Measurements from ENCODE around the gene STX18.
A peak's percentile ranks its signal among the peaks of the same experiment; 100 is the strongest.

The STX18 gene

DNA sequence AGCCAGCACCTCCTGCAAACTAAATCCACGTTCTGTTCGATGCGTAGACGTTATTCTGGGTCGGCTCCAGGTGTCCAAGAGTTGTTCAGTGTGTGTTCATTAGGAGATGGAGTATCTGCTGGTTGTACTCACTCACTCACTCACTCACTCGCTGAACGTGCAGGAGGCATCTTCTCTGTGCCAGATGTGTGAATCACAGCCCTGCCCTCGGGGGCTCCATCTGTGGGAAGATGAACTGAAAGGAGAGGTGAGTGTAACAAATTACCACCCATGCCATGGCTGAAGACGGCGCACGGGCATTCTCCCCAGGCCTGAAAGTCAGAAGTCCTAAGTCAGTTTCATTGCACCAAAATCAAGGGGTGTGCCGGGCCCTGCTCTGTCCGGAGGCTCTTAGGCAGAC is 138.9 kb downstream of the STX18 start:
- no peak for DNase-seq (ENCODE audit: insufficient read length, low spot score)
- TF ChIP-seq, protein P1, sequence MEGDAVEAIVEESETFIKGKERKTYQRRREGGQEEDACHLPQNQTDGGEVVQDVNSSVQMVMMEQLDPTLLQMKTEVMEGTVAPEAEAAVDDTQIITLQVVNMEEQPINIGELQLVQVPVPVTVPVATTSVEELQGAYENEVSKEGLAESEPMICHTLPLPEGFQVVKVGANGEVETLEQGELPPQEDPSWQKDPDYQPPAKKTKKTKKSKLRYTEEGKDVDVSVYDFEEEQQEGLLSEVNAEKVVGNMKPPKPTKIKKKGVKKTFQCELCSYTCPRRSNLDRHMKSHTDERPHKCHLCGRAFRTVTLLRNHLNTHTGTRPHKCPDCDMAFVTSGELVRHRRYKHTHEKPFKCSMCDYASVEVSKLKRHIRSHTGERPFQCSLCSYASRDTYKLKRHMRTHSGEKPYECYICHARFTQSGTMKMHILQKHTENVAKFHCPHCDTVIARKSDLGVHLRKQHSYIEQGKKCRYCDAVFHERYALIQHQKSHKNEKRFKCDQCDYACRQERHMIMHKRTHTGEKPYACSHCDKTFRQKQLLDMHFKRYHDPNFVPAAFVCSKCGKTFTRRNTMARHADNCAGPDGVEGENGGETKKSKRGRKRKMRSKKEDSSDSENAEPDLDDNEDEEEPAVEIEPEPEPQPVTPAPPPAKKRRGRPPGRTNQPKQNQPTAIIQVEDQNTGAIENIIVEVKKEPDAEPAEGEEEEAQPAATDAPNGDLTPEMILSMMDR (IDR thresholded peaks at IDR 0.05; ENCODE audit: insufficient read depth, missing control alignments) = no peak
- FAIRE-seq = no peak

DNA sequence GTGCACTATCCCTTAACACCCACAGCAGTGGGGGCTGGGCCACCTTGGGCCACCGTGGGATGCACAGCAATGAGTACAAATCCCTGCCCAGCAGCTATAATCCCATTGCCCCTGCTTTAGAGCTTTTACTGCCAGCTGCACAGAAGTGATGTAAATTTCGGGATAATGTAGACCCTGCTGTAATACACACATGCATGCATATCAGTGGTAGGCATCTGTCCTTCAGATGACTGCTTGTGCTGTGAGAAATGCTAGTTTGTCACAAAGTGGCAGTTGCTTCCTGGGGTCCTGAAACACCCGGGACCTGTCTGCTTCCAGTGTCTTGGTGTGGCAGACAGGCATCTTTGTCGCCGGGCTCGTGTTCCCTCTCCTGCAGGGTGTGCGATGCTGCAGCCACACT is 140.8 kb downstream of the STX18 start:
- TF ChIP-seq, protein P1 (IDR thresholded peaks at IDR 0.05; ENCODE audit: insufficient read depth, missing control alignments) = no peak
- FAIRE-seq = no peak
- no peak for DNase-seq (ENCODE audit: insufficient read length, low spot score)

GRCh38 chr4:4398430-4398829 is 143.4 kb downstream of the STX18 start:
- no peak for DNase-seq (ENCODE audit: insufficient read length, low spot score)
- TF ChIP-seq, protein P1 (IDR thresholded peaks at IDR 0.05; ENCODE audit: insufficient read depth, missing control alignments) = no peak
- FAIRE-seq = no peak

DNA sequence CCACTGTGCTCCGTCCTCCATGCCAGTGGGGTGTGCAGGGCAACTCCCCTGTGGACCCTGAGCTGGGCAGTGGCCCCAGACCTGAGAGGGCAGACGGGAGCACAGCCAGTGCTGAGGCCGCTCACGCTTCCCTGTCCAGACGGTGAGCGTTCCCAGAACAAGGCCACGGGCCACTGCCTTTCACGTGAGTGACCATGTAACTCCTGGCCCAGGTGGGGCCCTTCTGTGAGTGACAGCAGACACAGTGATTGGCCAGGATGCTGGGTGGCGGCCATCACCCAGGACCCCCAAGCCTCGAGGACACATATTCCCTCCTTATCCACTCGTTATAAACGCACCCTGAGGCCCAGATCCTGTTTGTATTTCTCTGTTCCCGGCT is 144.4 kb downstream of the STX18 start:
- no peak for FAIRE-seq
- TF ChIP-seq, protein P1 (IDR thresholded peaks at IDR 0.05; ENCODE audit: insufficient read depth, missing control alignments) = no peak
- no peak for DNase-seq (ENCODE audit: insufficient read length, low spot score)

DNA sequence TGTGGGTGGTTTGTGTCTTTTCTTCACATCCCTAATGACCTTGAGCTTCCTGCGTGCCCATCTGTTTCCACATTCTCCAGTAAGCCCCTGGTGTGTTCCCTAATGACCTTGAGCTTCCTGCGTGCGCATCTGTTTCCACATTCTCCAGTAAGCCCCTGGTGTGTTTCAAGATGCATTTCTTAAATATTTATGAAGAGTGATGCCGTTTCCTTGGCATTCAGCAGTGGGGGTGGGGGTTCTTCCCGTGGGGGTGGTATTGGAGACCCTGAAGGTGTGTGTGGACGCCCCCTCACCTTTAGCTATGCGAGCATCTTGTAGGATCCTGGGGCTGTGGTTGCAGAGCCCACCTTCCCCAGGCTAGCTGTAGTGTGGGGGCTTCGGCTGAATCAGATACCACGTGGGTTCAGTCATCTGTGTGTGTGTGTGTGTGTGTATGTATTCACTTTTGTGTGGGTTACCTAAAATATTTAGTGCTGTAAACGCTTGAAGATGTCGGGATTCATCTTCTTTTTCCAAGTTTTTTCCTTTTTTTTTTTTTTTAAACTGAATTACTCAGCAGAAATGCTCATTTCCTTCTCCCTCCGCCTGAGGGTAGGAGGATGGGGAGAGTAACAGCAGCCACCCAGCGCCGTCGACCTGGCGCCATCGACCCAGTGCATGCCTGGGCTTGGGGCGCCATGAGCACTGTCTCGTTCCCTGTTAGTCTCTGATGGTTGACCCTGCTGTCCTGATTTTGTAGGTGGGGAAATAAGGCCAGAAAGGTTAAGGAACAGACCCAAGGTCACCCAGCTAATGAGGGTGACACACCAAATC is 145.0 kb downstream of the STX18 start:
- no peak for DNase-seq (ENCODE audit: insufficient read length, low spot score)
- no peak for FAIRE-seq
- TF ChIP-seq, protein P1 (IDR thresholded peaks at IDR 0.05; ENCODE audit: insufficient read depth, missing control alignments) = no peak

- no peak for FAIRE-seq
- TF ChIP-seq, protein P1 (IDR thresholded peaks at IDR 0.05; ENCODE audit: insufficient read depth, missing control alignments) = peak; percentile 8
- peak; percentile 56 for DNase-seq (ENCODE audit: insufficient read length, low spot score)
Observed at GRCh38 chr4:4395849-4396627, 145.8 kb downstream of the STX18 start.

DNA sequence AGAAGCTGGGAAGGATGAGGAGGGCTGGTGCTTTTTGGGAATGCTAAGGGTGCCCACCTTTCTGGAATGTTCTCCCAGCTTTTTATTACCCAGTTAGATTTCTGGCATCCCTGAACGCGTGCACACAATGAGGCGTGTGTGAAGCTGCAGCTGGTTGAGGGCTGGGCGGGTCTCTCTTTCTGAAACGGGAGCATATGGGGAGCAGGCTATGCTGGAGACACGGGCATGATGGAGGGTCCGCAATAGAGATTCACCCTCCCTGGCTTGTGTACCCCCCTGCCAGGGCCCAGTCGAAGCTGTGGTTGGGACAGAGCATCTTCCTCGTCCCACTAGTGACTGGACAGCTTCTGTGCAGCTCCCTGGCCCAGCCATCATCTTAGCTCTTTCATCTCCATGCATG is 146.5 kb downstream of the STX18 start:
- TF ChIP-seq, protein P1 (IDR thresholded peaks at IDR 0.05; ENCODE audit: insufficient read depth, missing control alignments) = no peak
- FAIRE-seq (no peak), DNase-seq (ENCODE audit: insufficient read length, low spot score) (no peak)

Measured in D721Med (cell line).